GM04504 (cell line): Measurements from ENCODE around the gene TUBB4B.

Experiments
- DNase-seq: peaks from one replicate; pipeline ENCODE4 v3.0.0-alpha.2; 2012; ENCODE audit warnings: low read depth

The TUBB4B gene

DNA sequence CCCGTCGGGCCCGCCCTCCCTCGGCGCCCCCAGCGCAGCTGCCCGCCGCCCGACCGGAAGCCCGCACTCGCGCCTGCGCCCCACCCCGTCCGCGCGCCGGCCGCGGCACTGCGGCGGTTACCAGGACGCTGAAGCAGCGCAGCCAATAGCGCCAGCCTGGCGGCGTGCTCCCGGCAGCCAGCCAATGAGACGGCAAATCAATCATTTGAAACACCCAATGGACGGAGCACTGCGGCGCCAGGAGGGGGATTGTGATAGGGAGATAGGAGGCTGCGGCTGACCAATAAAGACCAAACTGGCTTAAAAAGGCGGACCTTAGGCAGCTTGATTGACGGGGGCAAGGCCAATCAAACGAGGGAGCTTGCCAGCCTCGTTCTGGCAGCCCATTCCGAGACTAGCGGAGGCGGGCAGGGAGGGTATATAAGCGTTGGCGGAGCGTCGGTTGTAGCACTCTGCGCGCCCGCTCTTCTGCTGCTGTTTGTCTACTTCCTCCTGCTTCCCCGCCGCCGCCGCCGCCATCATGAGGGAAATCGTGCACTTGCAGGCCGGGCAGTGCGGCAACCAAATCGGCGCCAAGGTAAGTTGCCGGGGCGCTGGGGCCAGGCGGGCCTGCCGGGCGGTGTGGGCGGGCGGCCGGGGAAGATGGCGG, at the start of gene TUBB4B:
TSS of gene TUBB4B (plus strand) at position 447 of the 649 bp plus-strand sequence. CDS start at position 521, 74 bp downstream.
- DNase-seq = peak; percentile 100

DNA sequence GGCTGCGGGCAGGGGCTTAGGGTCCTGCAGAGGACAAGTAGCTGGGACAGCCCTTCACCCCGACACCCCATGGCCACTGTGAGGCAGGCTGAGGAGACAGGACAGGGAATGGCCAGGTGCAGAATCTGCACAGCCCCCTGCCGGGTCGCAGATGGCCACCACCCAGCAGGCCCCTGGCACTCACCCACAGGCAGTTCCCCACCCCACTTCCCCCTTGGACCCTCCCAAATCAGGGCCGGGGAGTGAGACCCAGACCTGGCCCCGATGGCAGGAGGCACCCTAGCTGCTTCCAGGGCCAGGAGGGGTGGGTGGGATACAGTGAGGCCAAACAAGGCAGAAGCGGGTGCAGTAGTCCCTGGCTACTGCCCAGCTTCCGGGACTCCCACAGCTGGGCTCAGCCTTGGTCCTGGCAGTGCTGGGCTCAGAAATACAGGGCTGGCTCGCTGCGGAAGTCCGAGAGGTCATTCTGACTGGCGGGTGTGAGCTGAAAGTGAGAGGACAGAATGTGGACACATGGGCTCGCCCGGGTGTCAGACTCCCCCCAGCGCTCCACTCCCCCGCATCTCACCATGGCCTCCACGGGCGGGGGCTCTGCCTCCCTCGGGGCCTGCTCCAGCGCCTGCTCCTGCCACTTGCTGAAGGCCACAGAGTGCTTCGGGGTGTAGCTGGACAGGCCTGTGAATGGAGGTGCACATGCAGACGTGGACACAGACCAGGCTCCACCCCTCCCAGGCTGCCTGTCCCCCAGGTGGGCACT, 49.2 kb upstream of the TUBB4B start:
- DNase-seq = no peak

DNA sequence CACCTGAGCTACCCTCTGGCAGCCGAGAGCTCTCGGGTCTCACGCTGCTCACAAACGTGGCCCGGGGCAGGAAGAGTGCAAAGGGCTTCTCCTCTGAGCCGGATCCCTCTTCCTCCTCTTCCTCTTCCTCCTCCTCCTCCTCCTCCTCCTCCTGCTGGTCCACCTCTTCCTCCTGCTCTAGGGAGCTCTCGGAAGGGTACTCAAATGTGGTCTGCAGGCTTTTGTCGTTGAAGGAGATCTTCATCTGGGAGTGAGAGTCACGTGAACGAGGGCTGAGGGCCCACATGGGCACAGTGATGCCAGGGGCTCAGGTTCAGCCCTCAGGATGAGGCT, 48.7 kb upstream of the TUBB4B start:
- no peak for DNase-seq

DNA sequence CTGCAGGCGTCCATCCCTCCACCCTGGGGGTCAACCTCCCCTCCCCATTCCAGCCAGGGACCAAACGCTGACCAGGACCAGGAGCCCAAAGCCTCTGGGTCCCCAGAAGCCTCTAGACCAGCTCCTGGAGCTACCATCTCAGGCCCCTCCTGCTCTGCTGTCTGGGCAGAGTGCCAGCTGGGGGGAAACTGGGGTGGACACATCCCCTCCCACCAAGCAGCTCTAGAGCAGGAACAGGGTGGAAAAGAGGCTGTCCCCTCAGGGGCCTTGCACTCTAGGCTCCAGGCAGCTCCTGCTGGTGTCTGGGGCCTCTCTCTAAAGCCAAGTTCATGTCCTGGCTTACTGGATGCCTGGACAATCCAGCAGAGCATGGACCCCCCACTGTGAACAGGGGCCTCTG, 48.2 kb upstream of the TUBB4B start:
- DNase-seq = no peak

DNA sequence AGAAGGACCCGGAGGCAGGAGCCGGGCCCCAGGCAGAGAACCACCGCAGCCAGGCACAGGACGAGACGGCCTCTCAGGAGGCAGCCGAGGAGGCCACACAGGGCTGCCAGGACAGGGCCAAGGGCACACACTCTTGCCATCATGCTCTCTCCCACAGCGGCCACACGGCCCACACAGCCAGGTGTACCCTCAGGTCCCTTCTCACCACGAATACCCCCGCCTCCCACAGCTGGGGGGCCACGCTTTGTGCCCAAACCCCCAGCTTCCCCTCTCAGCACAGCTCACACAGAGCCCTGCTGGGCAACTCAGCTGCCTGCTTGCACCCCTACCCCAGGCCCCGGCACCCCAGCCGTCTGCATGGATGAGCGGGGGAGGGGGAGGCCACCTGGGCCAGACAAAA, 47.3 kb upstream of the TUBB4B start:
- no peak for DNase-seq

DNA sequence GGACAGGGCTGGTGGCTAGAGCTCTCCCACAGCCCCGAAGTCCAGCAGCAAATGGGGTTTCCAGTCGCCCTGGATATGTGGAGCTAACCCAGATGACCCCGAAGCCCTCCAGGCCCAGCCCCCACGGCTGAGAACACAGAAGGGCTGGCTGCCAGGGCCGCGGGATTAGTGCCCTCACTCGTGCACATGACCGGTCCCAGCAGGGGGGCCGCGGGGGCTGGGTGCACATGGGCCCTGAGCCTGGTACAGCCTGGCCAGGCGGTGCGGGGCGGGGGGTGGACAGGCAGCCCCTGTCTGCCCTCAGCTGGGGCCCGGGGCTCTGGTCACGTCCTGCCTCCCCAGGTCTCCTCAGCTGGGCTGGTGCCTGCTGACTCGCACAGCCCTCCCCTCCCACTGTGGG, 46.7 kb upstream of the TUBB4B start:
- DNase-seq = no peak

DNA sequence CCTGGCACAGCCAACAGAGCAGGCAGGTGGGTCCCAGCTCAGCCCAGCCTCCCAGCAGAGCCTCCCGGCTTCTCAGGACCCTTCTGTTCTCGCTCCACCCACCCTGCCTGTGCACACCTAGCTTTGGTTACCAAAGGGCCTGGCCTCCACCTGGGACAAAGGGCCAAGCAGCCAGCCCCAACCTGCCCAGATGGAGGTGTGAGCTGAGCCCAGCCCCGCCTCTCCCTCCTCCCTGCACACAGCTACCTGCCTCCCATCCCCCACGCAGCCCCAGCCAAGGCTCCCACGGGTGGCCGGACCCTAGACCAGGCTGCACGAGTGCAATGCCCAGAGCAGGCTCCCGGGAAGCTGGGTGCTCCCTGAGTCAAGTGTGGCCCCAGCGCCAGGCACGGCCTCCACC, 46.2 kb upstream of the TUBB4B start:
- no peak for DNase-seq

DNA sequence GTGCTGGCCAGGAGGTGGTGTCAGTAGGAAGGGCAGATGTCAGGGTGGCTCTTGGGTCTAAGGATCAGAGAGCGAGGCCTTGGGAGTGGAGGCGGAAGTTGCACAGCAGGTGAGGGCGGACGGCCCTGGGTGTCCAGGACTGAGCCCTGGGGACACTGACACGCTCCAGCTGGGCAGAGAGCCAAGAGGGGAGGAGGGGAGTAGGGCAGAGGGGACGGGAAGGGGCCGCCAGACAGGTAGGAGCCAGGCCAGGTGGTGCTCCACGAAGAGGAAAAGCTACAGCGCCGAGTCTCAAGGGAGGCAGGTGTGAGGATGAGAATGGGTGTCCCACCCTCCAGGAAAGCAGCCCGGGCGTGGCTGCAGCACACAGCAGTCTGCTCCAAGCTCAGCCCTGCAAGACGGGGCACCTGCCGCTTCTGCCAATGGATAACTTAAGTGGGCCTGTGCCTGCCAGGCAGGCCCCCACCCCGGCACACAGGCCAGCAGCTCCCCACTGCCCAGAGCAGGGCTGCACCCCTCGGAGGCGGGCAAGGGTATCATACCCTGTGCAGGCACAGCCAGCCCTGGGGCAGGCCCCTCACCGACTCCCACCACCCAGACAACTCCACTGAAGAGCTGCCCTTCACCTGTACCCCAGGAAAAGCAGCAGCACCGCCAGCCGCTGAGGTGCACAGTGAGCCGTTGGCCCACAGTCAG, 45.4 kb upstream of the TUBB4B start:
- DNase-seq = no peak

DNA sequence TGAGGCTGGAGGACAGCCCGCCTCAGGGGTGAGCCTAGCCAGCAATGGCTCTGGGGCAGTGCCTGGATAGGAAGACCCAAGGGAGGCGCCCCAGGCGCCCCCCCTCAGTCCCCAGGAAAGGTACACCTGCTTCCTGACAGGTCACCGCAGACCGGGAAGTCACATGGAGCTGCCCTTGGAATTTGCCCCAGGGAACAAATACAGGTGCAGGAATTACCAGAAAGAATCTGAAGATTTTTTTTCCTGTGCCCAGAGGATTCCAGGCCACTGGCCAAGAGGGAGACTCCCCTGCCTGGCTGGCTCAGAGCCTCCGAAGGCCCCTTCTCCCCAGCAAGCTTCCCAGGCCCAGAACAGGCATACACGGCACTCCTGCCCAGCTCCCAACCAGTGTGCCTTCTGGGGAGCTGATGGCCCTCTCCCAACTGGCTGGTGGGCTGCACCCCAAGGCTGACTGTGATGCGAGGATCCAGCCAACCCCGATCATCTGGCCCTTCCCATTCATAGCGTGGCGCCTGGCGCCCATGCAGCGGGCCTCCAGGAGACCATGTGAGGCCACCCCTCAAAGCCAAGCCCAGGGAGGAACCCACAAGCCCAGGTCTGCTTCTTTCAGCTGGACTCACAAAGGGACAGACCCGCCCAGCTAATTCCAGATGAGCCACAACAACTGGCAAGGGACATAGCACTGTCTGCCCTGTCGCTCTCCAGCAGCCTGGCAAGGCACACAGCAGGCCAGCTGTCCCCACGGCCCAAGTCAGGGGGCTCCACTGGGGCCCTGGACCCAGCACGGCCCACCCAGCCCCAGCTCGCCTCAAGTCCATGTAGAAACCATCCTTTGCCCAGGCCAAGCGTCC, 42.8 kb upstream of the TUBB4B start:
- no peak for DNase-seq

DNA sequence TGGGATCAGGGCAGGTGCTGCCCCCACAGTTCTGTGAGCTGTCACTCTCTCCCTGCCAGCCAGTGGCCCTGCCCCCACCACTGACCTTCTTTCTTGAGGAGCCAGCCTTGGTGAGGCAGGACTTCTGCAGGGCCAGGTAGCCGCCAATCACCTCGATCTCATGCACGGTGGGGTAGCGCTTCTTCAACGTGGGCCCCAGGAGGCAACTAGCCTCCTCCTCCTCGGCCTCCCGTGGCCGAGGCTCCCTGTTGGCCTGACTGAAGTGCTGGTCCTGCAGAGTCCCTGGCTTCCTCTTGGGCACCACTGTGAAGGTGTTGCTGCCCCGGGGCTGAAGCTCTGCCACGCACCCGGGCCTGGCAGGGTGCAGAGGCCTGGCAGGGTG, 42.2 kb upstream of the TUBB4B start:
- no peak for DNase-seq

DNA sequence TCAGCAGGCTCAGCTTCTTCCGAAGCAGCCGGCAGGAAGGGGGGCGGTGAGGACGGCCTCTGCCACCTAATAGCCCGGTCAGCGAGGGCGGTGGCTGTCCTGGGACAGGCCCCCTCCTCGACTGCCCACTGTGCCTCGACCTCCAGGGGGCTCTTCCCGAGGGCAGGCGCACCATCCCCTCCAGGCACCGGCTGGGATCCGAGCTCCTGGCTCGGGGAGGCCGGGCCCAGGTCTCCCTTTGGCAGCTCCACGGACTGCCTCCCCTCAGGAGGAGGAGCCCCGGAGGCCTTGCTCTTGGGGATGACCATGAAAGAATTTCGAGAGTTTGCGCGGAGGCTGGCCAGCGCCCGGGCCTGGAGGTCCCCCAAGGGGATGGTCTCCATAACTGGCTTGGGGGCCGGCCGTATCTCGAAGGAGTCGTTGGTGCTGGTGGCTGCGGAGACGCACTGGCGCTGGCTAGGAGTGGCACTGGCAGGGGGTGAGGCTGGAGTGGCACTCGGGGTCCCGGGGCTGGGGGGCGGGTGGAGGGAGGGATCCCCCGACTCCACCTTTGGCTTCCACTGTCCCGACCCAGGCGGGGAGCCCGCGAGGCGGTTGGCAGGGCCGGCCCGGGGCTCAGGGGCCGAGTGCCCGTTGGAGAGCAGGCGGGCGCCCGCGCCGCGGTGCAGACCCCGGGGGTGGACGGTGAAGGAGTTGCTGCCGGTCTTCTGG, 41.5 kb upstream of the TUBB4B start:
- DNase-seq = no peak

DNA sequence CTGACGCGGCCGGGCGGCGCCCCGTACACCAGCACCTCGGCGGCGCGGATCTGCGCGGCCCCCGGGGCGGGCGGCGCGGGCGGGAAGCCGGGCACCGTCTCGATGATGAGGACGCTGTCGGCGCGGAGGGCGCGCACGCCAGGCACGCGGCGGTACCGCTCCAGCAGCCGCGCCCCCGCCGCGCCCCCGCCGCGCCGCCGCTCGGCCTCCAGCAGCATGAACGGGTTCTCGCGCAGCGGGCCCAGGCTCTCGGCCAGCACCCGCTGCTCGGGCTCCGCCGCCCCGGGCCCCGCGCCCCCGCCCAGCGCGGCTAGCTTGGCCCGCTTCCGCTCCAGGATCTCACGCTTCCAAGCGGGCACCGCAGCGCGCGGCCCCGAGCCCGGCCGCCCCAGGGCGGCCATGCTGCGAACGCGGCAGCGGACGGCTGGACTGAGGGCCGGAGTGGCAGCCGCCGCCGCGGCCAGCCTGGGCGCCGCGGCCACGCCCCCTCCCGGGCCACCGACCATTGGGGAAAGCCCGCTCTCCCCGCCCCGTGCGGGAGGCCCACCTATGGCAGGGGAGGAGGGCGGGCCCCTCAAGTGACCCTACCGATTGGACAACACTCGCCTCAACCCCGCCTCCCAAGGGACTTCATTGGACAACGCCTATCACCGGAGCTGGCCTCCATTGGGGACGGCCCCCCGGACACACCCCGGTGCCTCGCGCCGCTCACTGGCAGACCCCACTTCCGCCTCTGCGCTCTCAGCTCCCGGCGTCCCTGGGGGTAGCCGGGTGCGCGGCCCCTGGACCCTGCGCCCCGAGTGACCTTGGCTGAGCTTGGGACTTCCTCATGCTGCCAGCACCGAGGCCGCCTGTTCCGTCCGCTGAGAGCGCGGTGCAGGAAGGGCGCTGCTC, 40.5 kb upstream of the TUBB4B start, which contains the start of gene TPRN:
TSS of gene TPRN (minus strand) at position 431 of the 894 bp plus-strand sequence. CDS start at position 401, 30 bp downstream.
- DNase-seq = peak; percentile 98

DNA sequence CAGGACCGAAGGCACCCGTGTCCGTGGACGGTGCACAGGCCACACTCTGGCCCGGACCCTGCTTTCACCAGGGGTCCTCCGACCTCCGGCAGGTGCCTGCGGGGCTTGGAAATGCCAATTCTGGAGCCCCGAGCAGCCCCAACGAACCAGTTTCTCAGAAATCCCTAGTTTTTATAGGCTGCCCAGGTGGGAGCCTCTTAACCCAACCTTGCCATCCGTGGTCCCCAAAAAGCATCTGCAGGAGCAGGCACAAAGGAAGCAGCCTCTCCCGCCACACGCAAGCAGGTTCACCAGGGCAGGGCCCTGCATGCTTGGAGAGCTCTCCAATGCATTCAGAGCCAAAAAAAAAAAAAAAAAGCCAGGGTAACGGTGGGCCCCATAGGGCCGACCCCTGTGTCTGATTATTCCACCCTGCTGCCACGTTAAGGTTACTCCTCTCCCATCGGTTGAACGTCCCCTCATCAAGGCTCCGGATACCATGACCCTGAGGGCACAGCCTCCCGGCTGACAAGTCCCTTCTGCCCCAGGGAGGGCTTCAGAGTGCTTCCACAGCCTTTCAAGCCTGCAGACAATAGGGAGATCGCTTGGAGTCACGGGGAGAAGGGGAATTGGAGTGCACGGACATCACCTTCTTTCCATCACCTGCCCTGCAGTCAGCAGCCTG, 39.8 kb upstream of the TUBB4B start:
- no peak for DNase-seq

DNA sequence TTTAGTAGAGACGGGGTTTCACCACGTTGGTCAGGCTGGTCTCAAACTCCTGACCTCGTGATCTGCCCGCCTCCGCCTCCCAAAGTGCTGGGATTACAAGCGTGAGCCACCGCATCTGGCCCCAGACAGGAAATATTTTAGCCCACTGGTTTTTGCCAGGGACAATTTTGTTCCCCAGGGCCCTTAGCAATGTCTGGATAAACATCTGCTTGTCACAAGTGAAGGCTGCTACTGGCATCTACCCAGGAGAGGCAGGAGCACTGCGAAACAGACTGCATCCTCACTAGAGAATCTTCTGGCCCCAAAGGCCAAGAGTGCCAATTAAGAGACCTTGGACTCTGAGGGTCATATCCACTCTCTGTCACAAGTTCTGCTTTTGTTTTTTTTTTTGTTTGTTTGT, 38.1 kb upstream of the TUBB4B start:
- DNase-seq = no peak

DNA sequence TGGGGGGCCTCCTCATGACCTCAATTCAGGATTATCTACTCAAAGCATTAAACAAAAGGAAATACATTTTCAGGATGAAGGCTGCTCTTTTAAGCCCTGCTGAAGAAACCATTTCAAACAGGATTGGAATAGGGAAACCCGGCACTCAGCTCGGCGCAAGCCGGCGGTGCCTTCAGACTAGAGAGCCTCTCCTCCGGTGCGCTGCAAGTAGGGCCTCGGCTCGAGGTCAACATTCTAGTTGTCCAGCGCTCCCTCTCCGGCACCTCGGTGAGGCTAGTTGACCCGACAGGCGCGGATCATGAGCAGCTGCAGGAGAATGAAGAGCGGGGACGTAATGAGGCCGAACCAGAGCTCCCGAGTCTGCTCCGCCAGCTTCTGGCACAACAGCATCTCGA, 36.4 kb upstream of the TUBB4B start:
- DNase-seq = no peak

DNA sequence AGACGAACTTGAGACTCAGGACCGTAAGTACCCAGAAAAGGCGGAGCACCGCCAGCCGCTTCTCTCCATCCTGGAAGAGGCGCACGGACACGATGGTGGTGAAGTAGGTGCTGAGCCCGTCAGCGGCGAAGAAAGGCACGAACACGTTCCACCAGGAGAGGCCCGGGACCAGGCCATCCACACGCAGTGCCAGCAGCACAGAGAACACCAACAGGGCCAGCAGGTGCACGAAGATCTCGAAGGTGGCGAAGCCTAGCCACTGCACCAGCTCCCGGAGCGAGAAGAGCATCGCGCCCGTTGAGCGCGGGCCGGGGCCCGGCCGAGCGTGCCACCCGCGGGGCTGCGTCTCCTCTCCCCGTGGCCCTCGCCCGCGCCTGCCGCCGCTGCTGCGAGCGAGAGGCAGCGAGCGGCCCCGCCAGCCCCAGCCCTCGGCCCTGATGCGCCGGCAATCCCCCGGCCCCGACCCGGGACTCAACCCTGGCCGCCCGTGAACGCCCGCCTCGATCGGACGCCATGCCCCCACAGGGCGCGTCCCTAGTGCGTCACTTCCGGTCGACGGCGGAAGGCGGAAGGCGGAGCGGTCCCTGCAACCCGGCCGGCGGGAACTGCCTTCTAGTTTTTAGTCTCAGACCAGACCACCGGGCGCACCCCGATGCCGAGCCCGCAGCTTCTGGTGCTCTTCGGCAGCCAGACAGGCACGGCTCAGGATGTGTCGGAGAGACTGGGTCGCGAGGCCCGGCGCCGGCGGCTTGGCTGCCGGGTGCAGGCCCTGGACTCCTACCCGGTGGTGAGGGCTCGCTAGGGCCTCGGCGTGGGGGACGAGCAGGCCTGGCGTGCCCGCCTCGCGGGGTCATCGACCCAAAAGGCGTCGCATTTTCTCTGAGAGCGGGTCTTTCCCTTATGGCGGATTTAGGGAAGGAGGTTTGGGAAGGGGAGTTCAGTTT, 35.7 kb upstream of the TUBB4B start, which contains the start of the genes NDOR1 and TMEM203:
TSS of gene NDOR1 (plus strand) at position 575 of the 944 bp plus-strand sequence. CDS start at position 653, 78 bp downstream.
TSS of gene TMEM203 (minus strand) at position 523 of the 944 bp plus-strand sequence. CDS start at position 289, 234 bp downstream.
- DNase-seq = peak; percentile 59

DNA sequence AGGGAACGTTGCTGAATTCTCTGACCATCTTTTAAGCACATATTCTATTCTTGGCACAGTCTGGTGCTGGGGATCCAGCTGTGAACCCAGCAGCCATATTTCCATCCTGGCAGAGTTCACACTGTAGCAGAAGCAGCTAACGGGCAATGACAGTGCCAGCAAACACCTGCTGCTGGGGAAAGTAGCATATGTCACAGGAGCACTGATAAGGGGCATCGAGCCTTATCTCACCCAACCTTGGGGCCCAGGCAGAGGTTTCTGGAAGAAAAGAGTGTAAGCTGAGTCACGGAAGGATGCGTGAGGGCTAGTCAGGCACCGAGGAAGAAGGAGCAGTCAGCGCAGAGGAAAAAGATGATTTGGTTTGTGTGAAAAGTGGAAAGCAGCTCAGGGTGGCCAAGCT, 34.5 kb upstream of the TUBB4B start:
- DNase-seq = no peak

DNA sequence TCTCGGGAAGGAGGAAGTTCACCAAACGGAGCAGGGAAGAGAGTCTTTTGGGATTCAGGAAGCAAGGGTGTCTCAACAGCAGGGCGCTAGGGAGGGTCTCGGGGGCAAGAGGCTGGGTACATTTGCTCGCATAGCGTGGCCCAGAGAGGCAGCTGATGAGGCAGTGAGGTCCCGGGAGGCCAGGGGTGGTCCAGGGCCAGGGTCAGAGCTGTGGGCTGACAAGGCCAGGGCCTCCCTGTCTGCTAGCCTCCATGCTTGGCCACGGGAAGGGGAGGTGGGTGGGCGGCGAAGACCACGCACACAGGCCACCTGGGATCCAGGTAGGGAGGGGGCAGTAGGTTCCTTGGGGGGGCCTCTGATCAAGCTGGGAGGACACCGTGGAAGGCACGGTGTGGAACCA, 29.6 kb upstream of the TUBB4B start:
- DNase-seq = no peak

DNA sequence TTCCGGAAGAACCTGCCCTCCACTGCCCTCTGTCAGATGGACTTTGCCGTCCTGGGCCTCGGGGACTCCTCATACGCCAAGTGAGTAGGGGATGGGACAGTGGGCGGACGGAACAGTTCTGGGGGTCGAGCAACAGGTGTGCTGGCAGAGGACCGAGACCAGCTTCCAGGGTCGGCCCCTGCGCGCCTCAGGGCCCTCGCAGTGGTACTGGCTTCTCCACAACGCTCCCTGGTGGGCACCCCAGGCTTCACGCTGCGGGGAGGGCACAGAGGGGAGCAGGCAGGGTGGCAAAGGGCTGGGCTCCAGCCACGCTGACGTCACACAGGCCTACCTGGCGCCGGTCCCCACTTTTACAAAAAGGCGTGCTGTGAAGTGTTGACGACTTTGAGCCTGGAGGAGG, 28.6 kb upstream of the TUBB4B start:
- DNase-seq = no peak
